Activated naive CD4-positive, alpha-beta T cell treated with anti-CD3 and anti-CD28 coated beads, Interleukin-2, amount 50 U/mL, for 24 hours (primary cell): Measurements from ENCODE around the gene MRPL48.
A peak's percentile ranks its signal among the peaks of the same experiment; 100 is the strongest.
"Not testable (repeated sequence)": the region's sequence is repeated elsewhere in the genome, so short reads cannot be mapped to it uniquely, and the experiment has no call there.

Experiments used
- H3K27ac Mint-ChIP-seq: one replicate; pipeline ENCODE4 v1.8.0; 2021; ENCODE audit warnings: mild to moderate bottlenecking, mixed read lengths
- H3K27me3 Mint-ChIP-seq: one replicate; pipeline ENCODE4 v1.8.0; 2021; ENCODE audit warnings: mixed read lengths
- H3K36me3 Mint-ChIP-seq: one replicate; pipeline ENCODE4 v1.8.0; 2021; ENCODE audit warnings: mixed read lengths
- H3K4me1 Mint-ChIP-seq: one replicate; pipeline ENCODE4 v1.8.0; 2021; ENCODE audit warnings: mixed read lengths
- H3K4me3 Mint-ChIP-seq: one replicate; pipeline ENCODE4 v1.8.0; 2021; ENCODE audit warnings: mild to moderate bottlenecking, mixed read lengths
- H3K9me3 Mint-ChIP-seq: one replicate; pipeline ENCODE4 v1.8.0; 2021; ENCODE audit warnings: mixed read lengths

MRPL48 gene

GRCh38 chr11:73787643-73788558, at the start of gene MRPL48:
Gene MRPL48, plus strand, starts transcription at chr11:73787874. Its CDS starts 98 bp downstream, at chr11:73787972.
- no peaks in the 10 kb centered on the region for H3K27me3 Mint-ChIP-seq
- H3K27ac Mint-ChIP-seq: peak within 1 kb of the TSS; percentile 100
- H3K4me1 Mint-ChIP-seq: peaks cover 18% of the 10 kb centered on the region
- no peaks in the 10 kb centered on the region for H3K9me3 Mint-ChIP-seq
- no peaks in the 10 kb centered on the region for H3K36me3 Mint-ChIP-seq
- peak within 1 kb of the TSS; percentile 100 for H3K4me3 Mint-ChIP-seq

- peaks cover 32% of the 10 kb centered on the region for H3K4me1 Mint-ChIP-seq
- H3K27ac Mint-ChIP-seq: no peak overlapping the region
- peaks cover 2% of the 10 kb centered on the region for H3K36me3 Mint-ChIP-seq
- no peak overlapping the region for H3K4me3 Mint-ChIP-seq
- no peaks in the 10 kb centered on the region for H3K27me3 Mint-ChIP-seq
- H3K9me3 Mint-ChIP-seq: no peaks in the 10 kb centered on the region
Observed at GRCh38 chr11:73743045-73743444, 44.6 kb upstream of the MRPL48 start.

- no peak overlapping the region for H3K27ac Mint-ChIP-seq
- peaks cover 55% of the 10 kb centered on the region for H3K4me1 Mint-ChIP-seq
- H3K4me3 Mint-ChIP-seq: no peak overlapping the region
- H3K9me3 Mint-ChIP-seq: no peaks in the 10 kb centered on the region
- H3K36me3 Mint-ChIP-seq: peaks cover 3% of the 10 kb centered on the region
- no peaks in the 10 kb centered on the region for H3K27me3 Mint-ChIP-seq
Observed at GRCh38 chr11:73746701-73747100, 41.0 kb upstream of the MRPL48 start.

GRCh38 chr11:73747762-73748161, 39.9 kb upstream of the MRPL48 start:
- Mint-ChIP-seq H3K27me3 (no peaks in the 10 kb centered on the region), H3K27ac (peak overlapping the region; percentile 49), H3K4me3 (no peak overlapping the region), H3K4me1 (peaks cover 63% of the 10 kb centered on the region), H3K9me3 (no peaks in the 10 kb centered on the region), H3K36me3 (peaks cover 6% of the 10 kb centered on the region)

GRCh38 chr11:73748300-73748699, 39.4 kb upstream of the MRPL48 start:
- H3K4me1 Mint-ChIP-seq: peaks cover 60% of the 10 kb centered on the region
- peaks cover 6% of the 10 kb centered on the region for H3K36me3 Mint-ChIP-seq
- no peaks in the 10 kb centered on the region for H3K9me3 Mint-ChIP-seq
- no peak overlapping the region for H3K4me3 Mint-ChIP-seq
- no peak overlapping the region for H3K27ac Mint-ChIP-seq
- H3K27me3 Mint-ChIP-seq: no peaks in the 10 kb centered on the region

- H3K4me1 Mint-ChIP-seq: peaks cover 60% of the 10 kb centered on the region
- H3K9me3 Mint-ChIP-seq: no peaks in the 10 kb centered on the region
- no peak overlapping the region for H3K4me3 Mint-ChIP-seq
- H3K36me3 Mint-ChIP-seq: peaks cover 9% of the 10 kb centered on the region
- no peaks in the 10 kb centered on the region for H3K27me3 Mint-ChIP-seq
- no peak overlapping the region for H3K27ac Mint-ChIP-seq
Observed at GRCh38 chr11:73749118-73749517, 38.6 kb upstream of the MRPL48 start.

- no peaks in the 10 kb centered on the region for H3K9me3 Mint-ChIP-seq
- H3K4me3 Mint-ChIP-seq: no peak overlapping the region
- no peak overlapping the region for H3K27ac Mint-ChIP-seq
- H3K36me3 Mint-ChIP-seq: peaks cover 9% of the 10 kb centered on the region
- no peaks in the 10 kb centered on the region for H3K27me3 Mint-ChIP-seq
- H3K4me1 Mint-ChIP-seq: peaks cover 61% of the 10 kb centered on the region
Observed at GRCh38 chr11:73750228-73750627, 37.4 kb upstream of the MRPL48 start.

- not testable (repeated sequence) for H3K36me3 Mint-ChIP-seq, H3K9me3 Mint-ChIP-seq, H3K27ac Mint-ChIP-seq, H3K4me3 Mint-ChIP-seq, H3K27me3 Mint-ChIP-seq
- H3K4me1 Mint-ChIP-seq: peaks cover 60% of the 10 kb centered on the region
Observed at GRCh38 chr11:73750862-73751261, 36.8 kb upstream of the MRPL48 start.

- no peaks in the 10 kb centered on the region for H3K9me3 Mint-ChIP-seq
- no peak overlapping the region for H3K27ac Mint-ChIP-seq
- no peaks in the 10 kb centered on the region for H3K27me3 Mint-ChIP-seq
- H3K4me1 Mint-ChIP-seq: peaks cover 55% of the 10 kb centered on the region
- peaks cover 11% of the 10 kb centered on the region for H3K36me3 Mint-ChIP-seq
- no peak overlapping the region for H3K4me3 Mint-ChIP-seq
Observed at GRCh38 chr11:73752216-73752867, 35.3 kb upstream of the MRPL48 start.

- H3K36me3 Mint-ChIP-seq: peaks cover 12% of the 10 kb centered on the region
- H3K9me3 Mint-ChIP-seq: no peaks in the 10 kb centered on the region
- no peak overlapping the region for H3K27ac Mint-ChIP-seq
- peaks cover 55% of the 10 kb centered on the region for H3K4me1 Mint-ChIP-seq
- H3K27me3 Mint-ChIP-seq: no peaks in the 10 kb centered on the region
- H3K4me3 Mint-ChIP-seq: no peak overlapping the region
Observed at GRCh38 chr11:73752903-73753302, 34.8 kb upstream of the MRPL48 start.

- peaks cover 57% of the 10 kb centered on the region for H3K4me1 Mint-ChIP-seq
- H3K4me3 Mint-ChIP-seq: no peak overlapping the region
- no peaks in the 10 kb centered on the region for H3K27me3 Mint-ChIP-seq
- peaks cover 12% of the 10 kb centered on the region for H3K36me3 Mint-ChIP-seq
- no peak overlapping the region for H3K27ac Mint-ChIP-seq
- no peaks in the 10 kb centered on the region for H3K9me3 Mint-ChIP-seq
Observed at GRCh38 chr11:73753938-73754337, 33.7 kb upstream of the MRPL48 start.

- H3K27me3 Mint-ChIP-seq: no peaks in the 10 kb centered on the region
- H3K4me1 Mint-ChIP-seq: peaks cover 59% of the 10 kb centered on the region
- peaks cover 12% of the 10 kb centered on the region for H3K36me3 Mint-ChIP-seq
- H3K4me3 Mint-ChIP-seq: no peak overlapping the region
- H3K27ac Mint-ChIP-seq: no peak overlapping the region
- no peaks in the 10 kb centered on the region for H3K9me3 Mint-ChIP-seq
Observed at GRCh38 chr11:73755670-73756069, 32.0 kb upstream of the MRPL48 start.

- peaks cover 8% of the 10 kb centered on the region for H3K36me3 Mint-ChIP-seq
- H3K27ac Mint-ChIP-seq: no peak overlapping the region
- H3K4me3 Mint-ChIP-seq: no peak overlapping the region
- H3K9me3 Mint-ChIP-seq: no peaks in the 10 kb centered on the region
- H3K4me1 Mint-ChIP-seq: peaks cover 46% of the 10 kb centered on the region
- no peaks in the 10 kb centered on the region for H3K27me3 Mint-ChIP-seq
Observed at GRCh38 chr11:73757598-73757997, 30.1 kb upstream of the MRPL48 start.

- Mint-ChIP-seq H3K4me3 (peak overlapping the region; percentile 96), H3K27me3 (no peaks in the 10 kb centered on the region), H3K27ac (peak overlapping the region; percentile 43), H3K9me3 (no peaks in the 10 kb centered on the region), H3K4me1 (peaks cover 43% of the 10 kb centered on the region), H3K36me3 (peaks cover 8% of the 10 kb centered on the region)
Observed at GRCh38 chr11:73758451-73758850, 29.2 kb upstream of the MRPL48 start.

GRCh38 chr11:73759610-73760134, 28.0 kb upstream of the MRPL48 start:
- no peaks in the 10 kb centered on the region for H3K27me3 Mint-ChIP-seq
- H3K27ac Mint-ChIP-seq: peak overlapping the region; percentile 84
- H3K4me3 Mint-ChIP-seq: peak overlapping the region; percentile 96
- H3K36me3 Mint-ChIP-seq: peaks cover 4% of the 10 kb centered on the region
- peaks cover 33% of the 10 kb centered on the region for H3K4me1 Mint-ChIP-seq
- H3K9me3 Mint-ChIP-seq: no peaks in the 10 kb centered on the region

- peak overlapping the region; percentile 96 for H3K4me3 Mint-ChIP-seq
- H3K27ac Mint-ChIP-seq: peak overlapping the region; percentile 84
- H3K36me3 Mint-ChIP-seq: peaks cover 4% of the 10 kb centered on the region
- no peaks in the 10 kb centered on the region for H3K9me3 Mint-ChIP-seq
- peaks cover 33% of the 10 kb centered on the region for H3K4me1 Mint-ChIP-seq
- no peaks in the 10 kb centered on the region for H3K27me3 Mint-ChIP-seq
Observed at GRCh38 chr11:73760135-73760678, 27.5 kb upstream of the MRPL48 start.
